Prostate gland (tissue), 2 donors: ENCODE results near the gene ABHD10. TPM values are rescaled to one million over a fixed set of nuclear protein-coding genes. Genes with fewer than 3 reads are reported as not detected.

ENCODE experiments used
- DNase-seq: peaks from one replicate; pipeline ENCODE4 v3.0.0-alpha.2; 2019; ENCODE audit warnings: low spot score
- H3K27ac ChIP-seq, 2 donors: fragments of 200-600 bp; sonication (generic); 2 replicates each; pipeline ENCODE4 v1.5.1; 2017 to 2019
- H3K27me3 ChIP-seq: fragments of 200-600 bp; sonication (generic); replicated peaks from 2 replicates; pipeline ENCODE4 v1.5.1; 2019; ENCODE audit not compliant: insufficient read depth
- H3K36me3 ChIP-seq, 2 donors: fragments of 200-600 bp; sonication (generic); 1 replicate in 1 of 2; 2 replicates in 1 of 2; pipeline versions ENCODE4 v1.5.1 to v1.8.1; 2017 to 2019
- H3K4me1 ChIP-seq: fragments of 200-600 bp; sonication (generic); replicated peaks from 2 replicates; pipeline ENCODE4 v1.5.1; 2019
- H3K4me3 ChIP-seq, 2 donors: fragments of 200-600 bp; sonication (generic); 2 replicates each; pipeline ENCODE4 v1.5.1; 2017 to 2019
- H3K9me3 ChIP-seq: fragments of 200-600 bp; sonication (generic); 2 replicates; pipeline ENCODE4 v1.5.1; 2017
- POLR2A ChIP-seq: fragments of 450-650 bp; IDR thresholded peaks from one replicate; pipeline ENCODE4 v1.6.1; 2016; ENCODE audit warnings: antibody characterized with exemption, mild to moderate bottlenecking
- POLR2AphosphoS5 ChIP-seq: sonication (generic); formaldehyde crosslinking; IDR thresholded peaks from one replicate; pipeline ENCODE4 v1.6.1; 2017; ENCODE audit warnings: antibody characterized with exemption
- WGBS: methylation state at CpG from one replicate; pipeline ENCODE4 v1.1.5; 2018; 5-methylcytosine and 5-hydroxymethylcytosine counted together
- intact Hi-C: fragments of 100-400 bp; cut with DNase I; formaldehyde crosslinking; loops from one replicate; pipeline ENCODE4 v1.14.2; 2022
- total RNA-seq, 2 donors: library from RNA; depleted of rRNA; stranded (reverse); fragments of >200 nt; gene quantifications; one replicate each; pipeline ENCODE4 v1.1.0, GENCODE V29; 2016
- TF ChIP-seq, protein P1 (sequence below), 4 experiments: fragments of 200-600 bp in 2 of 4; fragments of 450-650 bp in 2 of 4; sonication (generic) in 2 of 4; IDR thresholded peaks; 1 replicate in 3 of 4; 2 replicates in 1 of 4; pipeline ENCODE4 v1.5.1; 2016 to 2019; ENCODE audit warnings: antibody characterized with exemption in 4 of 4, mild to moderate bottlenecking in 2 of 4, moderate library complexity in 2 of 4

The ABHD10 gene
- total RNA-seq, 2 donors from 2014 or later = 36.3 to 40.1 TPM

DNA sequence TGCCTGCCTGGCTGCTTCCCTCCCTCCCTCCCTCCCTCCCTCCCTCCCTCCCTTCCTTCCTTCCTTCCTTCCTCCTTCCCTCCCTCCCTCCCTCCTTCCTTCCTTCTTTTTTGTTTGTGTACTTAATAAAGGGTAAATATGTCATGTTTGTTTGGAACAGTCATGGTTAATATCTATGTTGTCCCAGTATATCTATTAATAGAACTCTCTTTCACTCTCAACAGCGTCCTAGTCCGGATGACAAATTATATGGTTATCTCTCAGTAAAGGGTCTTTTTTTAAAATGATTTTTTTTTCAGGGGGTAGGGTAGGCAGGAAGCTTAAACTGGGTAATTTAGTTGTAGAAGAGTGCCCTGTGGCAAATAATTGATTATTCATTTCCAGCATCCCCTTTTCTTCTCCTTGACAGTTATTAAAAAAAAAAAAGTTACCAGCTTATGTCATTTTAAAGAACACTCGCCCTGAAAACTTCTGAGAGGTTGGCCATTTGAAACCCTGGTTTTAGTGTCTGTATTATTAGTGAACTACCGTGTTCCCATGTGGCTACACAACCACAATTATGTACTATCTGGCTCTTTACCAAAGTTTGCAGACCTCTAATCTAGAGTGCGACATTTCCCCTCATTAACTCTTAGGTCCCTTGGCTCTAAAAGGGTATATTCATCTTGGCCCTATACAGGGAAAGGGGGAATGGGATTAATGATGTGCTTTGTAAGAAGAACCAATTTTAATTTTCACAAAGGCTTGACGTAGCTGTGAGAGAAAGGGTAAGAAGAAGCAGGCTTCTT lies 33.6 kb downstream of the ABHD10 start:
- Histone ChIP-seq H3K4me1 (no peaks in the 10 kb centered on the region), H3K27ac (no peak overlapping the region), H3K27me3 (no peaks in the 10 kb centered on the region), H3K9me3 (no peaks in the 10 kb centered on the region), H3K36me3 (no peaks in the 10 kb centered on the region), H3K4me3 (no peak overlapping the region)
- TF ChIP-seq POLR2A = no peak
- no peak for TF ChIP-seq POLR2AphosphoS5
- TF ChIP-seq, protein P1, sequence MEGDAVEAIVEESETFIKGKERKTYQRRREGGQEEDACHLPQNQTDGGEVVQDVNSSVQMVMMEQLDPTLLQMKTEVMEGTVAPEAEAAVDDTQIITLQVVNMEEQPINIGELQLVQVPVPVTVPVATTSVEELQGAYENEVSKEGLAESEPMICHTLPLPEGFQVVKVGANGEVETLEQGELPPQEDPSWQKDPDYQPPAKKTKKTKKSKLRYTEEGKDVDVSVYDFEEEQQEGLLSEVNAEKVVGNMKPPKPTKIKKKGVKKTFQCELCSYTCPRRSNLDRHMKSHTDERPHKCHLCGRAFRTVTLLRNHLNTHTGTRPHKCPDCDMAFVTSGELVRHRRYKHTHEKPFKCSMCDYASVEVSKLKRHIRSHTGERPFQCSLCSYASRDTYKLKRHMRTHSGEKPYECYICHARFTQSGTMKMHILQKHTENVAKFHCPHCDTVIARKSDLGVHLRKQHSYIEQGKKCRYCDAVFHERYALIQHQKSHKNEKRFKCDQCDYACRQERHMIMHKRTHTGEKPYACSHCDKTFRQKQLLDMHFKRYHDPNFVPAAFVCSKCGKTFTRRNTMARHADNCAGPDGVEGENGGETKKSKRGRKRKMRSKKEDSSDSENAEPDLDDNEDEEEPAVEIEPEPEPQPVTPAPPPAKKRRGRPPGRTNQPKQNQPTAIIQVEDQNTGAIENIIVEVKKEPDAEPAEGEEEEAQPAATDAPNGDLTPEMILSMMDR (IDR thresholded peaks at IDR 0.05) = no peak
- WGBS = 66% methylated on average over 6 of the region's 6 CpGs
- no peak for DNase-seq
- intact Hi-C loops = no loop called here

DNA sequence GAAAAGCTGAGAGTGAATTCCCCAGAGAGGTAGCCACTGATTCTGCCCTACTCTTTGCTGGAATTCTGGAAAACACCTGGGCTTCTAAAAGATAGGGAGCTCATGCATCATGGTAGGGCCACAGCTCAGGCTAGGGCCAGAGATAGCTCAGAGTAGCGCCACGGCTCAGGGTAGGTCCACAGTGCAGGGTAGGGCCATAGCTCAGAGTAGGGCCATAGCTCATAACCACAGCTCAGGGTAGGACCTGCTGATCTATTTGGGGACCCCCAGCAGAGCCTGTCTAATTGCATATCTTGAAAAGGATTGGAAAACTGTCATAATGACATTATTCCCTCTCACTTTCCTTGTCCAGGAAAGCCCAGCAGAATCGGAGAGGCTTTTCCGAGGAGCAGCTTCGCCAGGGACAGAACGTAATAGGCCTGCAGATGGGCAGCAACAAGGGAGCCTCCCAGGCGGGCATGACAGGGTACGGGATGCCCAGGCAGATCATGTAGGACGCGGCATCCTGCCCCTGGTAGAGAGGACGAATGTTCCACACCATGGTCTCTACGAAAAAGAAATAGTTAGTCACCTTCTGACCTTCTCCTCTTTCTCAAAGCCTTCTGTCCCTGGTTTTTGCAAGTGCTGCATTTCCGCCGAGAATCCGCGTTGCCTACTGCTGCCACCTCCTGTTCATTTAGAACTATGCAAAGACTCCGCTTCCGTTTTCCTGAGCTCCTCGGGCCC lies 34.4 kb downstream of the ABHD10 start:
- no peaks in the 10 kb centered on the region for H3K27me3 ChIP-seq
- DNase-seq = peak; percentile 31
- no peaks in the 10 kb centered on the region for H3K36me3 ChIP-seq
- no peak overlapping the region for H3K4me3 ChIP-seq
- H3K9me3 ChIP-seq = no peaks in the 10 kb centered on the region
- intact Hi-C loops = no loop called here
- no peak overlapping the region for H3K27ac ChIP-seq
- H3K4me1 ChIP-seq = no peaks in the 10 kb centered on the region
- 35% methylated on average over 18 of the region's 19 CpGs for WGBS
- TF ChIP-seq, protein P1 (IDR thresholded peaks at IDR 0.05) = peak in 3 of 4 experiments; percentile 57 to 63 (median 58)
- TF ChIP-seq POLR2A (no peak), POLR2AphosphoS5 (no peak)

DNA sequence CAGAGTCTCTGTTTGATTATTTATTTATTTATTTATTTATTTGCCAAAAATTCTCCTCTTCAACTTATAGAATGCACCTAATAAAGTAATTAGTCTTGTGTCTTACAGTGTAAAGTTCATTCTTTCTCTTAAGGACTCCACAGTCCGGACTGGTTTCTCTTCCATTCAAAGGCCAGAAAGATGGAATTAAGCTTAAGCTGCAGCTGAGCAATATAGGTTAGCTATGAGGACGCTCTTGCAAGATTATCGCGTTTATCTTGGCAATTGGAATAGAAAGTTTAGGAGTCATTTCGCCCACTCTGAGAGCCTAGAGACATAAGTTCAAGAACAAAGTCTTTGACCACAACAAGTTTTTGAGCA lies 34.9 kb downstream of the ABHD10 start:
- DNase-seq = no peak
- Histone ChIP-seq H3K27ac (no peak overlapping the region), H3K36me3 (no peaks in the 10 kb centered on the region), H3K9me3 (no peaks in the 10 kb centered on the region), H3K4me1 (no peaks in the 10 kb centered on the region), H3K4me3 (no peak overlapping the region), H3K27me3 (no peaks in the 10 kb centered on the region)
- intact Hi-C loops = no loop called here
- WGBS = 68% methylated on average over 5 of the region's 5 CpGs
- TF ChIP-seq, protein P1 (IDR thresholded peaks at IDR 0.05) = no peak
- TF ChIP-seq POLR2AphosphoS5 (no peak), POLR2A (no peak)

DNA sequence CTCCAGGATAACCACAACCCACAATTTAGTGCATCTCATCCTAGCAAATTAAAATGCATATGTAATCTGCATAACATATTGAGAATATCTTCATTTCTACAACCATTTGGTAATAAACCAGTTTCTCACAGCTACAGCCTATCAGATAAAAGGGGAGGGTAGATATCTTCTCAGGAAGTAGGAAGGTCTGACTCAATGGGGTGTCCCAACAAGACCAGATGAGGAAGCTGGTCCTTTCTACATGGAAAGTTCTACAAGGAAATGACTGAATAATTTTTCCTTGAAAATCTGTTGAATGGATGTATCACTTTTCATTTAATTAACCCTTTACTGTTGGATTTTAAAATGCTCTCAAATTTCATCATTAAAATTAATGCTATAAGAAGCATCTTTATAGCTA lies 38.3 kb downstream of the ABHD10 start:
- intact Hi-C loops = no loop called here
- Histone ChIP-seq H3K36me3 (no peaks in the 10 kb centered on the region), H3K4me3 (no peak overlapping the region), H3K9me3 (no peaks in the 10 kb centered on the region), H3K27me3 (no peaks in the 10 kb centered on the region), H3K27ac (no peak overlapping the region), H3K4me1 (no peaks in the 10 kb centered on the region)
- DNase-seq = no peak
- TF ChIP-seq POLR2A = no peak

DNA sequence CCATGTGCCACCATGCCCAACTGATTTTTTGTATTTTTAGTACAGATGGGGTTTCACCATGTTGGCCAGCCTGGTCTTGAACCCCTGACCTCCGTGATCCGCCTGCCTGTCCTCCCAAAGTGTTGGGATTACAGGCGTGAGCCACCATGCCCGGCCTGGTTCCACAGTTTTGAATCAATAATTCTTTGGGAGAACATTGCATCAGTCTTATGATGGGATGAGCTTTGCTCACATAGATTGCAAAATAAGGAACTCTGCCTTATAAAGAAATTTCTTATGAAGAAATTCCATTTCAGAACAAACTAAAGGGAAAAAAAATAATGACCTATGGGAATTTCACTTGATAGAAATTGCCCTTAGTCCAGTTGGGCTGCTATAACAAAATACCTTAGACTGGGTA lies 39.9 kb downstream of the ABHD10 start:
- Histone ChIP-seq H3K4me1 (no peaks in the 10 kb centered on the region), H3K36me3 (no peaks in the 10 kb centered on the region), H3K27me3 (no peaks in the 10 kb centered on the region), H3K4me3 (no peak overlapping the region), H3K9me3 (no peaks in the 10 kb centered on the region), H3K27ac (no peak overlapping the region)
- TF ChIP-seq POLR2AphosphoS5 (no peak), POLR2A (no peak)
- TF ChIP-seq, protein P1 (IDR thresholded peaks at IDR 0.05) = no peak
- intact Hi-C loops = no loop called here
- no peak for DNase-seq
- 97% methylated on average over 4 of the region's 4 CpGs for WGBS
